ENCODE measurements around the gene MPO.

MPO gene

DNA sequence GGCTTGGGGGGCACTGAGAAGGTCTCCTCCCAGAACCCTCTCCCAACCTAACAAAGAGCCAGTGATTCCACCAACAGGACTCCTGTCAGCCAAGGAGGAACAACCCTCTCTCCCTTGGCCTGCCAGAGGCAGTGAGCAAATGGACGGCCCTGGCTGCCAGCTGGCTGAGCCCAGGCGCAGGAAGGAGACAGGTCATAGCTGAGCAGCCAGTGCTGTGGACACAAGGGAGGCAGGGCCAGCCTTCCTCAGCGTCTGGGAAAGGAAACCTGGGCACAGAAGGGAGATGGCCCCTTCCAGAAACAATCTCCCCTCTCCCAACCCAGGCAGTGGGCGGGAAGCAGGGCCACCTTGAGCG, 2.1 kb downstream of the MPO start:
- DNase-seq, result peak; percentile 41

DNA sequence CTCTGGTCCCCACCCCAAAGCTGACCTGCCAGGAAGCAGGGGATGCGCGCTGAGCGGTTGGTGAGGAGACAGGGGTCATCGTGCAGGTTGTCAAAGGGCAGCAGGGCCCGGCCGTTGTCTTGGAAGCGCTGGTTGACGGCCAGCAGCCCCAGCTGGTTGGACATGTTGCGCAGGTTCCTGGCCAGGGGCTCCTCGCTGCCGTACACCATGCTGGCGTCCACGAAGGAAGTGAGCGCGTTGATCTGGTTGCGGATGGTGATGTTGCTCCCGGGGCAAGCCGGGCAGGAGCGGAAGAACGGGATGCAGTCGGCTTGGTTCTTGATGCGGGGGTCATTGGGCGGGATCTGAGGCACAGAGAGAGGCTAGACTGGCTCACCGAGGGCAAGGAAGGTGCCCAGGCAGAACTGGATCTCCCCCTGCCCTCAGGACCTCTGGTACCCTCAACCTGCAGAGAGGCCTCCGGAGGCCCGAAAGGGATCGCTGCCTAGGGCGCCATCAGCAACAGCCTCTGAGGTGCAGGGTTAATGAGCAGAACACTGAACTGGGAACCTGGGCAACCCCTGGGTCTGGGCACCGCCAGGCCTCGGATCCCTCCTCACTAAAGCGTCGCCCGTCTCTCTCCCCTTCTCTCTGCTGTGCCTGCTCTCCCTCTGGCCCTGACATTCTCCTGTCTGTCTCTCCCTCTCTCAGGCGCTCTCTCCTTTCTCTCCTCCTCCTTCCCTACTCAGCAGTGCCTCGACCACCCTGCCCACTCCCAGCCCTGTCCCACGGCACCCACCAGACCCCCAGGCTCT, 2.7 kb downstream of the MPO start:
- DNase-seq, result no peak

DNA sequence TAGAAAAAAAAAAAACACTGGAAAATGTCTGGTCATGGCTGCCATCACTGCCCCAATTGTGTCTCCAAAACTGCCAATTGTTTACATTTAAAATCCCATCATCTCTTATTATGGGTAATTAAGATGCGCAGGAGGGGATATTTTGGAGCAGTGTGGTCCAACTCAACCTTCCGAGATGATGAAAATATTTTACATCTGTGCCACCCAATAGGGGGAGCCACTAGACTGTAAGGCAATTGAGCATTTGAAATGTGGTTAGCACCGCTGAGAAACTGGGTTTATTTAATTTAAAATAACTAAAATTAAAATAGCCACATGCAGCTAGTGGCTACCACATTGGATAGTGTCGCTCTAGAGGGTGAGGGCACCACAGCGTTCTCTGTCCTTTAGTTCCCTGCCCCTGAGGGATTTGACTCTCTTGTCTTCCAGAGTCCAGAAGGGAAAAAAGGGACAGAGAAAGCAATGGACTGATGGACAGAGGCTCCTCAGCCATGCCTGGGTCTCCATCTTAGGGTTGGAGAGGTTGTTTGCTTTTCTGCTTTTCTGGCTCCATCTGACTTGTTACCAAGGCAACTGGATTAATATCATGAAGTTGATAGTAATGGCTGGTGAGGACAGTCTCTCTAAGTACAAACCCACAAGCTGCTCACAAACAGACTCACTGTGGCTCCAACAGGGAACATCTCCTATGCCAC, 3.5 kb downstream of the MPO start:
- DNase-seq, result peak; percentile 58

- DNase-seq, result no peak
These were observed 4.3 kb downstream of the MPO start for GRCh38 chr17:58276423-58276822.

DNA sequence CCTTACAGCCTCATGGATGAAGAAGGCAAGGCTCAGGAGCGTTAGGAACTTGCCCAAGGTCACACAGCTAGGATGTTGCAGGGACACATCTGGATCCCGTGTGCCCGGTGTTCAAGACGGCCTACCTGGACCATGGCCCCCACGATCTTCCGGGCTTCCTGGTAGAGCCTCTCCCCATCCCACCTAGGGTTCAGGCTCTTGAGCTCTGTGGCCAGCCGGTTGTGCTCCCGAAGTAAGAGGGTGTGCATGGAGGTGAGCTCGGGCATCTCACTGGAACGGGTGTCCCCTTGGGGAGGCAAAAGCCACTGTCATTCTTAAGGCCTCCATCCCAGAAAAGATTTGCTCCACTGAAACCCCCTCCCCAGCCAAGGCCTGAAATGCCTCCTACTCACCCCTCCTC, 5.3 kb downstream of the MPO start:
- DNase-seq, result no peak

DNA sequence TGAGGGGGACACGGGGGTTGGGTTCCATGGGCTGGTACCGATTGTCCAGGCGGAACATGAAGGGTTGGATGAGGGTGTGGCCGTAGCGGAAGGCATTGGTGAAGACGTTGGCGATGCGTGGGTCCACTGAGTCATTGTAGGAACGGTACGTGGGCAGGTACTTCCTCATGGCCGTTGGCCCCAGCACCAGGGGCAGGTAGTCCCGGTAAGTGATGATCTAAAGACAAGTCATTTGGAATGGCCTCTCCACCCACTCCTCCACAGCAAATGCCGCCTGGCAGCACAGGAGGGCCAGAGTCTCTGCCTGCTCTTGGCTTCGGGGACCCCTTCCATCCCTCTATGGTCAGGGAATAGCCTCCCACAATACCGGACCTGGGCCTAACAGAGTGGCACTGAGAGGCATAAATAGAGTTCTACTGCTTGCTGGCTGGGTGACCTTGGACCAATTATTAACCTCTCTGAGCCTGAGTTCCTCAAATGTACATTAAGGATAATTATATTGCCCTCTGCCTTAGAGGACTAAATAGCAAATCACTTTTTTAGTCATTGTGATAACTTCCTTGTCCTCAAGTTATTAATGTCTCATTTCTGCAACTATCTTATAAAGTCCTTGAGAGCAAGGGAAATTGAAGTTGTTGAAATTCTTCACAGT, 7.2 kb downstream of the MPO start:
- DNase-seq, result no peak

DNA sequence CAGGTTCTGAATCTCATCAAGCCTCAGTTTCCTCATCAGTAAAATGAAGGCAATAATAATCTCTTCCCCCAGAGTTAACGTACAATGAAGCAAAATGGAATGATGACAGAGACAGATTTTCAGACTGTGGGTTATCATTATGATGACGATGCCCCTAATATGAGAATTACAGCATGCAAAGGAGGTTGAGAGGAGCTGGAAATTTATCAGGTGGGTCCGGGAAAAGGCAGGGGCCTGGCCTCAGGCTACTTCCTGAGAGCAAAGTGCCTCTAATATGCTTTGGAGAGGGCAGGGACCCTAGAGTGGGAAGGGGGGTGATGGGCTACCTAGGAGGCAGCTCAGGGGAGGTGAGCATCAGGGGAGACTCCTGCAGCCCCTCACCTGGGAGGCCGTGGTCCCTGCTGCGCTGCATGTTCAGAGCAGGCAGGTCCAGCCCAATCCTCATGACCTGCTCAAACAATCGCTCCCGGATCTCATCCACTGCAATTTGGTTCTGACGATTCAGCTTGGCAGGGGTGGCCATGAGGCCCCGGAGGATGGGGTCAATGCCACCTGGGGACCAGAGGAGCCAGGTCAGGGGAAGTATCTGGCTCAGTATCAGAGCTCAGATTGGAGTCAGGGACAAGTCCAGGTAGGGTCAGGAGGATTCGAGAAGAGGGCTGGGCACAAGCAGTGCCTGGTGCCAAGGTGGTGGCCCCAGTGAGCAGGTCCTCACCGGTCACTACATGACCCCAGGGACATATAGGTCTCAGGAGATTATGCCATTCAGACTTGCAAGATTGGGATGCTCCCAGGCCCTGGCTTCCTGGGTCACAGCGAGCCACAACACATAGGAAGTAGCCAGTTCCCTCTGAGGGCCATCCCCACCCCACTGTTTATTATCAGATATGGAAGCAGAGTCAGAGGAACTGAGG, 8.1 kb downstream of the MPO start:
- no peak for DNase-seq

GRCh38 chr17:58271216-58271931, 9.4 kb downstream of the MPO start:
- no peak for DNase-seq

- DNase-seq, result no peak
These were observed 10.1 kb downstream of the MPO start for GRCh38 chr17:58270476-58271215.

DNA sequence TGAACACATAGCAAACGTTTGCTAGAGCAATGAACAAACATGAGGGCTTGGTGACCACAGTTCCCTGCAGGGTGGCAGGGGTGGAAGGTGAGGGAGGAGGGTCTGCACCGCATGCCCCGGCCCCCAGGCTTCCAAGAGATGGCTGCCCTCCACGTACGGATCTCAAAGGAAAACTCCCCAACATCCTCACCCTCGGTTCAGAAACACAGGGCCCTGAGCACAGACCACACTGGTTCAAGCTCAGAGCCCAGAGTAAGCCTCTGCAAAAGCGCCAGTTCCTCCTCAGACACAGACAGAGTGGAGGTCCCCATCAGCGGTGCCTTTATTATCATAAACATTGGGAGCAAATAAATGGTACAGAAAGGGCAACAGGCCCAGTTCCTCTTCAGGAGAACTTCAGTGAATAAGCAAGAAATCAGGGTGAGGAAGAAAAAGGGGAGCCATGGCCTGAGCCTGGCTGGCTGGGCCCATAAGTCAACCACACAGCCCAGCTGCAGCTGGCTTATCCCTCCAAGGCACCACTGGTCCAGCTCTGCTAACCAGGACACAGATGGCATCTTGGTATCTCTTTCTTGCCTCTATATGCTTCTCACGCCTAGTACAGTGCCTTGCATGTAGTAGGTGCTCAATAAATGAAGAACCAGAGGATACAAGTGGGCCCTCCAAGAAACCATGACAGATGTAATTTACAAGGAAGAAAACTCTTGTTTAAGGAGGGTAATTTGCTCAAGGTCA, 11.0 kb downstream of the MPO start:
- DNase-seq, result no peak

- no peak for DNase-seq
These were observed 11.8 kb downstream of the MPO start for GRCh38 chr17:58268774-58269556.

DNA sequence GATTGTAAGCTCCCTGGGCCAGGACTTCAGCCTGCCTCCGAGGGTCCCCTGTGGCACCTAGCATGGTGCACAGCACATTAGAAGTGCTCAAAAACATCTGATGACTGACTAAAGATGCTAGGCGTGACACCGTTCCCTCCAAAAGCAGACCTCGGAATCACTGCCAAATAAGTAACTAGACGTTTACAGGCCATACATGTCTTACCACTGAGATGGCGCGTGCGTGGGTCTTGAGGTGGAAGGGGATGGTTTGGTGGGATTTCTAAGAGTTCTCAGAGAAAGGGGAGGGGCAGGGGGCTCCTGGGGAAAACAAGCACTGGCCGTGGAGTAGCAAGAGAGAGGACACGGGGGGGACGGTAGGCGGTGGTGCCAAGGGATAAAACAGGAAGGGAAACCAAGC, 12.4 kb downstream of the MPO start:
- no peak for DNase-seq

- DNase-seq, result no peak
These were observed 13.1 kb downstream of the MPO start for GRCh38 chr17:58267347-58268324.

DNA sequence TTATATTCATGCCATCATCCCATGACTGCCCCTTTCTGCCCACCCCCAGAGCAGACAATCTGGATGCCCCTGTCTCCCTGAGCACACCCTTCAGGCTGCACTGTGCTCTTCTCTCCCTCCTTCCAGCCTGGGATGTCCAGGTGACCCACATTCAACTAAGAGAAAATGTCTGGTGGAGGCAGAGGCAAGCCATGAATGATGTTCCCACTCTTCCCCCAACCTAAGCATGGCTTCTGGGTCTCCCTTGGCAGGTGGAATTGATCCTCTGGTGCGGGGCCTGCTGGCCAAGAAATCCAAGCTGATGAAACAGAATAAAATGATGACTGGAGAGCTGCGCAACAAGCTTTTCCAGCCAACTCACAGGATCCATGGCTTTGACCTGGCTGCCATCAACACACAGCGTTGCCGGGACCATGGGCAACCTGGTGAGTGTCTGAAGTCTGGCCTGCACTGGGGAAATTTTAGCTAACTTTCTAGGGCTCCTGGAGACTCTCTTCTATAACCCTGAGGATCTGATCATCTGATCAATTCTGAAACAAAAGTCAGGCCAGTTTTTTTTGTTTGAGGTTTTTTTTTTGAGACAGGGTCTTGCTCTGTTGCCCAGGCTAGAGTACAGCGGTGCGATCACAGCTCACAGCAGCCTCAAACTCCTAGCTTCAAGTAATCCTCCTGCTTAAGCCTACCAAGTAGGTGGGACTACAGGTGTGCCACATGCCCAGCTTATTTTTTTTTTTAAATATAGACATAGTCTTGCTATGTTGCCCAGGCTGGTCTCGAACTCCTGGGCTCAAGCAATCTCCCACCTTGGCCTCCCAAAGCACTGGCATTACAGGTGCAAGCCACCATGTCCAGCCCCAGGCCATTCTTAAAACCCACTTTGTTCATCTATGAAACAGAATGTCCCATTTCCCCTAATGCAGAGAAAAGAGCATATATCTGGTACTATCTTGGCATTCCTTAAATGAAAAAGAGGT, 14.5 kb downstream of the MPO start:
- no peak for DNase-seq

- DNase-seq, result no peak
These were observed 15.5 kb downstream of the MPO start for GRCh38 chr17:58265271-58265670.

- DNase-seq, result no peak
These were observed 16.2 kb downstream of the MPO start for GRCh38 chr17:58264407-58265103.

- no peak for DNase-seq
These were observed 17.0 kb downstream of the MPO start for GRCh38 chr17:58263773-58264172.
